Fibroblast of lung (primary cell): ENCODE measurements around the gene ZDHHC12. TPM values are rescaled to one million over a fixed set of nuclear protein-coding genes. Genes with fewer than 3 reads are reported as not detected.

Experiments
- DNase-seq, 2 donors: peaks; one replicate each; pipeline versions ENCODE4 v3.0.0 to v3.0.0-alpha.2; 2010; ENCODE audit warnings: low read depth in 2 of 2
- H2AFZ ChIP-seq: 2 replicates; pipeline ENCODE4 v1.5.1; 2012; ENCODE audit warnings: low read length, control low read depth, inconsistent platforms
- H3K27ac ChIP-seq: 2 replicates; pipeline ENCODE4 v1.5.1; 2011; ENCODE audit warnings: low read length, control low read depth; ENCODE audit not compliant: insufficient read depth
- H3K27me3 ChIP-seq: 2 replicates; pipeline ENCODE4 v1.5.1; 2011; ENCODE audit warnings: mild to moderate bottlenecking, low read length; ENCODE audit not compliant: control insufficient read depth, insufficient read depth
- H3K36me3 ChIP-seq: 2 replicates; pipeline ENCODE4 v1.5.1; 2011; ENCODE audit warnings: low read length; ENCODE audit not compliant: control insufficient read depth, insufficient read depth
- H3K4me1 ChIP-seq: 2 replicates; pipeline ENCODE4 v1.5.1; 2011; ENCODE audit warnings: low read length; ENCODE audit not compliant: control insufficient read depth, insufficient read depth; ENCODE audit errors: extremely low read depth
- H3K4me2 ChIP-seq: 2 replicates; pipeline ENCODE4 v1.5.1; 2011; ENCODE audit warnings: low read length, control low read depth; ENCODE audit not compliant: insufficient read depth; ENCODE audit errors: extremely low read depth
- H3K4me3 ChIP-seq, 4 experiments: fragments of 200-600 bp in 1 of 4; sonication (generic) in 1 of 4; replicated peaks in 1 of 4; 2 replicates each; pipeline ENCODE4 v1.5.1; 2011 to 2016; ENCODE audit warnings: low read length in 4 of 4, low read depth in 3 of 4, mild to moderate bottlenecking in 3 of 4, control low read depth in 2 of 4, inconsistent platforms in 1 of 4, mixed read lengths in 1 of 4; ENCODE audit not compliant: insufficient read depth in 1 of 4; ENCODE audit errors: control extremely low read depth in 1 of 4
- H3K79me2 ChIP-seq: 2 replicates; pipeline ENCODE4 v1.5.1; 2012; ENCODE audit warnings: mild to moderate bottlenecking, low read length, inconsistent platforms; ENCODE audit not compliant: control insufficient read depth, insufficient read depth
- H3K9ac ChIP-seq: 2 replicates; pipeline ENCODE4 v1.5.1; 2011; ENCODE audit warnings: mild to moderate bottlenecking, low read length, control low read depth; ENCODE audit not compliant: insufficient read depth
- H3K9me3 ChIP-seq: 2 replicates; pipeline ENCODE4 v1.5.1; 2012; ENCODE audit warnings: low read depth, low read length; ENCODE audit not compliant: control insufficient read depth, insufficient read depth
- H4K20me1 ChIP-seq: 2 replicates; pipeline ENCODE4 v1.5.1; 2011; ENCODE audit warnings: low read length; ENCODE audit not compliant: control insufficient read depth, insufficient read depth; ENCODE audit errors: extremely low read depth
- EZH2 ChIP-seq: IDR thresholded peaks from 2 replicates; pipeline ENCODE4 v1.5.1; 2012; ENCODE audit warnings: low read length, control low read depth, mild to moderate bottlenecking; ENCODE audit errors: missing control alignments
- polyA plus RNA-seq, 2 donors: library from polyadenylated mRNA; depleted of rRNA in 1 of 2; stranded (reverse) in 1 of 2; unstranded in 1 of 2; fragments of >200 nt; gene quantifications; 2 replicates each; pipeline ENCODE4 v1.2.1, GENCODE V29; 2011 to 2012; ENCODE audit warnings: missing spikeins in 1 of 2
- total RNA-seq: library from RNA; depleted of rRNA; stranded (reverse); fragments of >200 nt; gene quantifications from 2 replicates; pipeline ENCODE4 v1.2.1, GENCODE V29; 2014
- TF ChIP-seq, protein P1 (sequence below), 2 donors: IDR thresholded peaks in 1 of 2; conservative IDR thresholded peaks in 1 of 2; 1 replicate in 1 of 2; 2 replicates in 1 of 2; pipeline ENCODE4 v1.5.1; 2011 to 2012; ENCODE audit warnings: low read length in 2 of 2, control low read depth in 1 of 2, inconsistent platforms in 1 of 2, low read depth in 1 of 2, mild to moderate bottlenecking in 1 of 2

The ZDHHC12 gene
- total and polyA plus RNA-seq, 2 donors (not counting 1 experiment from before 2014, with no cell fraction given) = 19.1 to 39.0 TPM

DNA sequence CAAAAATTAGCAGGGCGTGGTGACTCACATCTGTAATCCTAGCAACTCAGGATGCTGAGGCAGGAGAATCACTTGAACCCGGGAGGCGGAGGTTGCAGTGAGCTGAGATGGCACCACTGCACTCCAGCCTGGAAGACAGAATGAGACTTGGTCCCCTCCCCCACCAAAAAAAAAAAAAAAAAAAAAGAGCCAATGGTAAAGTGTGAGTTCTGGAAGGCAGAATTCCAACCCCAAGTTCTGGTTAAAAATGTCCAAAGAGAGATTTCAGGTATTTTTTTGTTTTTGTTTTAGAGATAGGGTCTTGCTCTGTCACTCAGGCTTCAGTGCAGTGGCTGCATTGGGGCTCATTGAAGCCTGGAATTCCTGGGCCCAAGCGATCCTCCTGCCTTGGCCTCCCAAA is 36.5 kb downstream of the ZDHHC12 start:
- H3K79me2 ChIP-seq = peaks cover 28% of the 10 kb centered on the region
- DNase-seq = no peak
- no peak overlapping the region for H3K9ac ChIP-seq
- peaks cover 2% of the 10 kb centered on the region for H3K36me3 ChIP-seq
- H2AFZ ChIP-seq = no peak overlapping the region
- peaks cover 12% of the 10 kb centered on the region for H3K4me1 ChIP-seq
- no peak overlapping the region for H3K4me2 ChIP-seq
- no peak overlapping the region for H3K27ac ChIP-seq
- H4K20me1 ChIP-seq = peaks cover 5% of the 10 kb centered on the region
- no peaks in the 10 kb centered on the region for H3K27me3 ChIP-seq
- TF ChIP-seq, protein P1, sequence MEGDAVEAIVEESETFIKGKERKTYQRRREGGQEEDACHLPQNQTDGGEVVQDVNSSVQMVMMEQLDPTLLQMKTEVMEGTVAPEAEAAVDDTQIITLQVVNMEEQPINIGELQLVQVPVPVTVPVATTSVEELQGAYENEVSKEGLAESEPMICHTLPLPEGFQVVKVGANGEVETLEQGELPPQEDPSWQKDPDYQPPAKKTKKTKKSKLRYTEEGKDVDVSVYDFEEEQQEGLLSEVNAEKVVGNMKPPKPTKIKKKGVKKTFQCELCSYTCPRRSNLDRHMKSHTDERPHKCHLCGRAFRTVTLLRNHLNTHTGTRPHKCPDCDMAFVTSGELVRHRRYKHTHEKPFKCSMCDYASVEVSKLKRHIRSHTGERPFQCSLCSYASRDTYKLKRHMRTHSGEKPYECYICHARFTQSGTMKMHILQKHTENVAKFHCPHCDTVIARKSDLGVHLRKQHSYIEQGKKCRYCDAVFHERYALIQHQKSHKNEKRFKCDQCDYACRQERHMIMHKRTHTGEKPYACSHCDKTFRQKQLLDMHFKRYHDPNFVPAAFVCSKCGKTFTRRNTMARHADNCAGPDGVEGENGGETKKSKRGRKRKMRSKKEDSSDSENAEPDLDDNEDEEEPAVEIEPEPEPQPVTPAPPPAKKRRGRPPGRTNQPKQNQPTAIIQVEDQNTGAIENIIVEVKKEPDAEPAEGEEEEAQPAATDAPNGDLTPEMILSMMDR (conservative IDR thresholded peaks at IDR 0.05 in 1 of 2, IDR thresholded peaks at IDR 0.05 in 1 of 2; ENCODE audit: low read depth in 1 of 2, low read length in 2 of 2) = no peak
- TF ChIP-seq EZH2 = no peak
- no peaks in the 10 kb centered on the region for H3K9me3 ChIP-seq
- H3K4me3 ChIP-seq = no peak overlapping the region

DNA sequence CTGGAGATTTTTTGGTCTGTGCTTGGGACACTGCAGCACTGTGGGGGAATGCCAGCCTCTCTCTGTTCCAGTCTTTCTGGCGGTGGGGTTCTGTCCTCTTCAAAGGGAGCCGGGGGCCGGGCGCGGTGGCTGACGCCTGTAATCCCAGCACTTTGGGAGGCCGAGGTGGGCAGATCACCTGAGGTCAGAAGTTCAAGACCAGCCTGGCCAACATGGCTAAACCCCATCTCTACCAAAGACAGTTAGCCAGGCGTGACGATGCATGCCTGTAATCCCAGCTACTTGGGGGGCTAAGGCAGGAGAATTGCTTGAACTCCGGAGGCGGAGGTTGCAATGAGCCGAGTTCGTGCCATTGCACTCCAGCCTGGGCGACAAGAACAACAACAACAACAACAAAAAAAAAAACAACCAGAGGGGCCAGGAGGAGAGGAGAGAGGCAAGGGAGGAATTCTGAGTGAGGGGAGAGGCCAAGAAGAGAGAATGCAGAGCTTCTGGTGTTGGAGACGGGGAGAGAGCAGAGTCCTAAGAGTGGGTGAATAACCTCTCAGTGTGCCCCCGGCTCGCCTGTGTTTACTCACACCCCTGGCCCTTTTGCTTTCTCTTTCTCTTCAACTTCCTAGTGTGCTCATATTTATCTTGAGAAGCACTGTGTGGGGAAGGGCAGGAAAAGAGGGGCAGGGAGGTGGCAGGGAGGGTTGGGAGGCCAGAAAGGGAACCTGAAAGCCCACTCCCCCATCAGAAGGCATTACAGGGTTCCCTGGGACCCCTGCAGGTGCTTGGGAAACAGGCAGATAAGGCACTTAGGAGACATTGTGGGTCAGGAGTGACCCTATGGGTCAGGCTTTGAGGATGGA is 38.1 kb downstream of the ZDHHC12 start:
- Histone ChIP-seq H3K27me3 (no peaks in the 10 kb centered on the region), H3K4me1 (peaks cover 12% of the 10 kb centered on the region), H3K4me3 (peak overlapping the region in 2 of 4 experiments; percentile 14 to 19), H3K9me3 (no peaks in the 10 kb centered on the region), H3K36me3 (no peaks in the 10 kb centered on the region), H3K4me2 (peak overlapping the region; percentile 28), H3K79me2 (peaks cover 12% of the 10 kb centered on the region), H3K27ac (peak overlapping the region; percentile 9), H4K20me1 (no peaks in the 10 kb centered on the region), H3K9ac (no peak overlapping the region), H2AFZ (peak overlapping the region; percentile 14)
- TF ChIP-seq, protein P1 (conservative IDR thresholded peaks at IDR 0.05 in 1 of 2, IDR thresholded peaks at IDR 0.05 in 1 of 2; ENCODE audit: low read depth in 1 of 2, low read length in 2 of 2) = no peak
- TF ChIP-seq EZH2 = no peak
- DNase-seq = peak in 1 of 2 donors; percentile 26

DNA sequence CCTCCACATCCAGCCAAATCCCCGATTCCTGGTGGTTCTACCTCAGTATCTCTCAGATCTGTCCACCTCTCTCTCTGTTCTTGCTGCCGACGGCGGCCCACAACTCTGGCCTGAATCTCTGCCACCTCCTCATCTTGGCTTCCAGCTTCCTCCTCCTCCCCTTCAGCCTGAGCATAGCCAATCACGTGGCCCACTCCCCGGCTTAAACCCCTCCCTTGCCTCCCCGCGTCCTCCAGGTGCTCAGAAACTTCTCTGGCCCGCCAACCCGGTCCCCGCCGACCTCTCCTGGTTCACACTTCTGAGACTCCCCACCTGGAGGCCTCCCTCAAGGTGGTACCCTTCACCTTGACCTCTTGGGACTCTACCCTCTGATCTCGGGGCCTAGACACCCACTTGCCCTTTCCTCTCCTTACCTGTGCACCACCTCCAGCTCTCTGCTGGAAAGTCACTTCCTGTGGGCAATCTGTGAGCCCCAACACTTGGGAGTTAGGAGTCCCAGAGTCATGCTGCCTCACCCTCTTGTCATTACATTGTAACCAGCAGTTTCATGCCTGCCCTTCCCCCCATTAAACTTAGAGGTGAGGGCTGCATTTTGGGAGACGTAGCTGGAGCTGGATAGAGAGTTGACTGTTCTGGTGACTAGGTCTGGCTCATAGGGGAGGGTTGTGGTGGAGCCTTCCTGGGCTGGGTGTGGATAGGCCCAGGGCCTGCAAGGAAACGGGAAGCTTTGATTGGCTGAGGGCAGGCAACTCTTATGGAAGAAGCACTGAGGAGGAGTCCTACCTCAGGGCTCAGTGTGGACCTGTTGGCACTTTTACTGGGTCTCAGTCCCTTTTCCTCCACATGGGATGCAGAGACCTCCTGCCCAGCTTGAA is 39.4 kb downstream of the ZDHHC12 start:
- H3K27ac ChIP-seq = peak overlapping the region; percentile 78
- H3K4me2 ChIP-seq = peak overlapping the region; percentile 99
- no peaks in the 10 kb centered on the region for H3K27me3 ChIP-seq
- peak; percentile 70 to 71 for DNase-seq
- peak overlapping the region; percentile 64 for H2AFZ ChIP-seq
- H3K4me1 ChIP-seq = peaks cover 12% of the 10 kb centered on the region
- peaks cover 3% of the 10 kb centered on the region for H3K79me2 ChIP-seq
- TF ChIP-seq EZH2 = no peak
- TF ChIP-seq, protein P1 (conservative IDR thresholded peaks at IDR 0.05 in 1 of 2, IDR thresholded peaks at IDR 0.05 in 1 of 2; ENCODE audit: low read depth in 1 of 2, low read length in 2 of 2) = no peak
- H3K36me3 ChIP-seq = no peaks in the 10 kb centered on the region
- peak overlapping the region; percentile 61 for H3K9ac ChIP-seq
- peak overlapping the region; percentile 74 to 85 (median 77) for H3K4me3 ChIP-seq
- no peaks in the 10 kb centered on the region for H4K20me1 ChIP-seq
- H3K9me3 ChIP-seq = no peaks in the 10 kb centered on the region
